H1 (cell line): ENCODE results near the gene GAS7.

Experiments used
- CHD2 ChIP-seq: IDR thresholded peaks from 2 replicates; pipeline ENCODE4 v1.6.1; 2012; ENCODE audit warnings: low read length, improper control_type of control experiment
- CREB1 ChIP-seq: IDR thresholded peaks from 2 replicates; pipeline ENCODE4 v1.6.1; 2012; ENCODE audit warnings: inconsistent platforms
- CTCF ChIP-seq, 3 experiments: IDR thresholded peaks; 1 replicate in 2 of 3; 2 replicates in 1 of 3; pipeline versions ENCODE4 v1.5.1 to v1.6.1; 2011; ENCODE audit warnings: low read length in 3 of 3, mild to moderate bottlenecking in 3 of 3, inconsistent platforms in 2 of 3, low read depth in 1 of 3, moderate library complexity in 1 of 3; ENCODE audit not compliant: insufficient read depth in 1 of 3; ENCODE audit errors: control extremely low read depth in 1 of 3
- E2F6 ChIP-seq: IDR thresholded peaks from 2 replicates; pipeline ENCODE4 v1.6.1; 2012; ENCODE audit warnings: inconsistent platforms
- EP300 ChIP-seq, 2 experiments: IDR thresholded peaks; 1 replicate in 1 of 2; 2 replicates in 1 of 2; pipeline ENCODE4 v1.6.1; 2011 to 2012; ENCODE audit warnings: low read depth in 2 of 2, low read length in 2 of 2, mild to moderate bottlenecking in 2 of 2, borderline replicate concordance in 1 of 2, inconsistent platforms in 1 of 2, moderate library complexity in 1 of 2
- EZH2 ChIP-seq: fragments of 200-600 bp; sonication (generic); IDR thresholded peaks from 2 replicates; pipeline ENCODE4 v1.7.1; 2012; ENCODE audit warnings: low read depth, mild to moderate bottlenecking, moderate library complexity, low read length, inconsistent platforms; ENCODE audit not compliant: severe bottlenecking
- HDAC6 ChIP-seq: IDR thresholded peaks from one replicate; pipeline ENCODE4 v1.7.1; 2012; ENCODE audit warnings: low read depth, mild to moderate bottlenecking, inconsistent platforms, low read length, moderate library complexity
- MAX ChIP-seq: IDR thresholded peaks from 2 replicates; pipeline ENCODE4 v1.6.1; 2012; ENCODE audit warnings: inconsistent platforms
- POLR2A ChIP-seq, 2 experiments: IDR thresholded peaks; 1 replicate in 1 of 2; 2 replicates in 1 of 2; pipeline ENCODE4 v1.6.1; 2011; ENCODE audit warnings: low read depth in 2 of 2, low read length in 2 of 2, mild to moderate bottlenecking in 2 of 2; ENCODE audit errors: control extremely low read depth in 1 of 2
- POLR2AphosphoS5 ChIP-seq: IDR thresholded peaks from 2 replicates; pipeline ENCODE4 v1.6.1; 2011; ENCODE audit warnings: low read depth, low read length
- RAD21 ChIP-seq, 2 experiments: IDR thresholded peaks in 1 of 2; conservative IDR thresholded peaks in 1 of 2; 2 replicates each; pipeline ENCODE4 v1.6.1; 2011; ENCODE audit warnings: low read depth in 2 of 2, low read length in 2 of 2, improper control_type of control experiment in 1 of 2, inconsistent platforms in 1 of 2, mild to moderate bottlenecking in 1 of 2, moderate library complexity in 1 of 2
- RNF2 ChIP-seq: fragments of 200-900, 300-1000 bp; sonication (generic); IDR thresholded peaks from 2 replicates; pipeline ENCODE4 v1.7.1; 2016; ENCODE audit warnings: borderline replicate concordance, low read depth, mild to moderate bottlenecking, antibody characterized with exemption, low read length; ENCODE audit not compliant: poor library complexity, severe bottlenecking; ENCODE audit errors: missing control alignments
- SAP30 ChIP-seq: fragments of 300-600 bp; sonication (generic); IDR thresholded peaks from 2 replicates; pipeline ENCODE4 v1.7.1; 2012; ENCODE audit warnings: low read length, moderate library complexity, mild to moderate bottlenecking, inconsistent platforms; ENCODE audit not compliant: insufficient read depth, insufficient replicate concordance

- no peak for TF ChIP-seq CTCF (IDR thresholded peaks at IDR 0.05; ENCODE audit: control extremely low read depth in 1 of 3, insufficient read depth in 1 of 3, low read depth in 1 of 3, low read length in 3 of 3)
- no peak for TF ChIP-seq POLR2A (IDR thresholded peaks at IDR 0.05; ENCODE audit: control extremely low read depth in 1 of 2, low read depth in 2 of 2, low read length in 2 of 2)
- TF ChIP-seq POLR2AphosphoS5, result no peak
- no peak for TF ChIP-seq CHD2
- TF ChIP-seq RNF2, result no peak
- no peak for TF ChIP-seq RAD21 (IDR thresholded peaks at IDR 0.05 in 1 of 2, conservative IDR thresholded peaks at IDR 0.05 in 1 of 2; ENCODE audit: low read depth in 2 of 2, low read length in 2 of 2)
- TF ChIP-seq HDAC6, result no peak
- TF ChIP-seq EZH2, result no peak
- TF ChIP-seq MAX, result no peak
- no peak for TF ChIP-seq EP300 (IDR thresholded peaks at IDR 0.05; ENCODE audit: borderline replicate concordance in 1 of 2, low read depth in 2 of 2, low read length in 2 of 2)
- no peak for TF ChIP-seq E2F6
- TF ChIP-seq CREB1, result no peak
- TF ChIP-seq SAP30, result no peak
These were observed 68.1 kb downstream of the GAS7 start for GRCh38 chr17:10130263-10130662.
